Measurements from ENCODE around the gene GPR52. TPM values are rescaled to one million over a fixed set of nuclear protein-coding genes. Genes with fewer than 3 reads are reported as not detected.

The GPR52 gene
- polyA plus RNA-seq, 5 donors: 0.14 TPM; not detected in 4

GRCh38 chr1:174465855-174466254 is 18.1 kb downstream of the GPR52 start:
- no peak for DNase-seq

- no peak for DNase-seq
These were observed 18.8 kb downstream of the GPR52 start for GRCh38 chr1:174466607-174467006.

GRCh38 chr1:174469052-174469451 is 21.3 kb downstream of the GPR52 start:
- DNase-seq: no peak

GRCh38 chr1:174469687-174470086 is 21.9 kb downstream of the GPR52 start:
- DNase-seq: no peak

GRCh38 chr1:174479281-174479680 is 31.5 kb downstream of the GPR52 start:
- no peak for DNase-seq

GRCh38 chr1:174480324-174480723 is 32.6 kb downstream of the GPR52 start:
- DNase-seq: no peak

- DNase-seq: no peak
These were observed 43.8 kb downstream of the GPR52 start for GRCh38 chr1:174491606-174492005.

- no peak for DNase-seq
These were observed 49.7 kb downstream of the GPR52 start for GRCh38 chr1:174497478-174497877.

Data from right lung (tissue), 5 donors.